Measurements from ENCODE around the gene KCND2.
"Not testable (repeated sequence)": the region's sequence is repeated elsewhere in the genome, so short reads cannot be mapped to it uniquely, and the experiment has no call there.

Gene KCND2

GRCh38 chr7:120743128-120743527 lies 470.2 kb downstream of the KCND2 start:
- DNase-seq (ENCODE audit: low spot score) = no peak

GRCh38 chr7:120760050-120760449 lies 487.1 kb downstream of the KCND2 start:
- no peak for DNase-seq (ENCODE audit: low spot score)

GRCh38 chr7:120760851-120761250 lies 487.9 kb downstream of the KCND2 start:
- no peak for DNase-seq (ENCODE audit: low spot score)

GRCh38 chr7:120770206-120770605 lies 497.2 kb downstream of the KCND2 start:
- no peak for DNase-seq (ENCODE audit: low spot score)

- no peak for DNase-seq (ENCODE audit: low spot score)
Observed at GRCh38 chr7:120774481-120774880, 501.5 kb downstream of the KCND2 start.

- no peak for DNase-seq (ENCODE audit: low spot score)
Observed at GRCh38 chr7:120775755-120776154, 502.8 kb downstream of the KCND2 start.

- DNase-seq (ENCODE audit: low spot score) = not testable (repeated sequence)
Observed at GRCh38 chr7:120779078-120779477, 506.1 kb downstream of the KCND2 start.

GRCh38 chr7:120780451-120780850 lies 507.5 kb downstream of the KCND2 start:
- DNase-seq (ENCODE audit: low spot score) = not testable (repeated sequence)

GRCh38 chr7:120780938-120781337 lies 508.0 kb downstream of the KCND2 start:
- DNase-seq (ENCODE audit: low spot score) = no peak

GRCh38 chr7:120781924-120782323 lies 508.9 kb downstream of the KCND2 start:
- not testable (repeated sequence) for DNase-seq (ENCODE audit: low spot score)

- no peak for DNase-seq (ENCODE audit: low spot score)
Observed at GRCh38 chr7:120783273-120783672, 510.3 kb downstream of the KCND2 start.

- no peak for DNase-seq (ENCODE audit: low spot score)
Observed at GRCh38 chr7:120783721-120784120, 510.7 kb downstream of the KCND2 start.

- DNase-seq (ENCODE audit: low spot score) = no peak
Observed at GRCh38 chr7:120785095-120785494, 512.1 kb downstream of the KCND2 start.

- peak; percentile 55 for DNase-seq (ENCODE audit: low spot score)
Observed at GRCh38 chr7:120792091-120792860, 519.3 kb downstream of the KCND2 start.

- no peak for DNase-seq (ENCODE audit: low spot score)
Observed at GRCh38 chr7:120792861-120793130, 519.8 kb downstream of the KCND2 start.

- DNase-seq (ENCODE audit: low spot score) = no peak
Observed at GRCh38 chr7:120793213-120793936, 520.4 kb downstream of the KCND2 start.

GRCh38 chr7:120794106-120794729 lies 521.2 kb downstream of the KCND2 start:
- no peak for DNase-seq (ENCODE audit: low spot score)

- no peak for DNase-seq (ENCODE audit: low spot score)
Observed at GRCh38 chr7:120797026-120797645, 524.2 kb downstream of the KCND2 start.

GRCh38 chr7:120799147-120799546 lies 526.2 kb downstream of the KCND2 start:
- DNase-seq (ENCODE audit: low spot score) = no peak

All from hematopoietic multipotent progenitor cell treated with erythropoietin and hydrocortisone succinate and interleukin-3 and kit ligand, for 15 days (in vitro differentiated cells).